ENCODE results near the gene ACTR1B.

The ACTR1B gene

DNA sequence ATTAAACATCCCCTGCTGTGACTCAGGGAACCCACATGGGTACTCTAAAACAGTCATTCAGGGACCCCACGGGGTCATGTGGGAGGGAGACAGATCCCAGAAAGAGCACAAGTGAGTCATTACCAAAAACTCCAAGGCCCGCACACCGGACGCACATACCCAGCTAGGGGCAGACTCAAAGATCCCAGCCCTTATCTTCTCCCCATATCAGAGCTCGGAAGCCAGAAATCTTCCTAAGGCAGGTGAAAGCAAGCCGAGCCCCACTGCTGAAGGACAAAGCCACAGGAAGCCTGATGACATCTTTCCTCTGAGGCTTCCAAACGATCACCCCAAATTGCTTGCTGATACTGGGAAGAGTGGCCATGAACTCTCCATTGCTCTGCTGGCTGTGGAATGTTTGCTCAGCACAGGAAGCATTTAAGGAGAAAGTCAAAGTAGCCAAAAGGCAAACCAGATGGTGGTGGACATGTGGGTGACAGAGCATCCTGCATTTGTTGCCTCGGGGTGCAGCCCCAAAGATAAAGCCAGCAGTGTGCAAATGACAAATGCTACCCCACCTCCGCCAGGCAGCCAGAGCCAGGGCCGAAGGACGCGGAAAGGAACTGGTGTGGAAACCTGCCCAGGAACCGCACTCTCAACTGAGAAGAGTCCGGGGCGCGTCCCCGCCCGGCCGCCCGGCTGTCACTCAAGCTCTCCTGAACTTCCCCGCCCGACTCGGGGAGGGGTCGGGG lies 784 bp downstream of the ACTR1B start:
- peak overlapping the region; percentile 77 for H3K4me3 ChIP-seq (ENCODE audit: low read depth, low read length)
- no peaks in the 10 kb centered on the region for H3K27me3 ChIP-seq (ENCODE audit: control insufficient read depth, insufficient read depth, low read length)
- peaks cover 15% of the 10 kb centered on the region for H3K36me3 ChIP-seq (ENCODE audit: control insufficient read depth, insufficient read depth, low read length)

DNA sequence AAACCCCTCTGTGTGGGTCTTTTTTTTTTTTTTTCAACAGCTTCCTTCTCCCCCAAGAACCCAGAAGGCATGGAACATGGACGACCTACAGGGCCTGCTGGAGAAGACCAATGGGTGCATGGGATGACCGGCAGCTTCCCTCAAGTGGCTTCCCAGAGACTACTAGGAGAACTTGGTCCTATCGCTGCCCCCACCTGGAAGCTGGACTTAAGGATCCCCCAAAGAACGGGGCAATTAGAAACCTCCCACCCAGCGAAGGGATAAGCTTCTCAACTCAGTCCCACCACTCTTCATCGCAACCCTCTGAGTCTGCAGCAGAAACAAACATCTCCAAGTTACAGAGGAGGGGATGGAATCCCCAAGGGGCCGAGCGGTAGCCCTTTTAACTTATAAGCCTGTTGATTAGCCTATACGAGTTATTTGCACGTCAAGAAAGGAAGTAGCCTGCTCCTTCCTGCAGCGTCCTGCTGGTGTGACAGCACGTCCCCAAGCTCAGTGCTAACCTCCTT lies 1.4 kb downstream of the ACTR1B start:
- Histone ChIP-seq H3K4me1 (ENCODE audit: control insufficient read depth, insufficient read depth, low read length) (peaks cover 5% of the 10 kb centered on the region), H3K27me3 (ENCODE audit: control insufficient read depth, insufficient read depth, low read length) (no peaks in the 10 kb centered on the region), H3K36me3 (ENCODE audit: control insufficient read depth, insufficient read depth, low read length) (peaks cover 18% of the 10 kb centered on the region), H3K4me3 (ENCODE audit: low read depth, low read length) (peak overlapping the region; percentile 77), H3K9me3 (ENCODE audit: control insufficient read depth, insufficient read depth, low read length) (no peaks in the 10 kb centered on the region), H3K9ac (ENCODE audit: low read depth, low read length) (peak overlapping the region; percentile 47)

More for the DNA sequence above, 784 bp downstream of the ACTR1B start:
- H3K9me3 ChIP-seq (ENCODE audit: control insufficient read depth, insufficient read depth, low read length), result no peaks in the 10 kb centered on the region
- peaks cover 5% of the 10 kb centered on the region for H3K4me1 ChIP-seq (ENCODE audit: control insufficient read depth, insufficient read depth, low read length)
- peak overlapping the region; percentile 62 for H3K9ac ChIP-seq (ENCODE audit: low read depth, low read length)

GRCh38 chr2:97661927-97662326 lies 1.9 kb downstream of the ACTR1B start:
- H3K36me3 ChIP-seq (ENCODE audit: control insufficient read depth, insufficient read depth, low read length), result peaks cover 20% of the 10 kb centered on the region
- peaks cover 5% of the 10 kb centered on the region for H3K4me1 ChIP-seq (ENCODE audit: control insufficient read depth, insufficient read depth, low read length)
- no peaks in the 10 kb centered on the region for H3K27me3 ChIP-seq (ENCODE audit: control insufficient read depth, insufficient read depth, low read length)
- H3K4me3 ChIP-seq (ENCODE audit: low read depth, low read length), result peak overlapping the region; percentile 77
- H3K9ac ChIP-seq (ENCODE audit: low read depth, low read length), result no peak overlapping the region
- no peaks in the 10 kb centered on the region for H3K9me3 ChIP-seq (ENCODE audit: control insufficient read depth, insufficient read depth, low read length)

- Histone ChIP-seq H3K4me1 (ENCODE audit: control insufficient read depth, insufficient read depth, low read length) (peaks cover 5% of the 10 kb centered on the region), H3K9me3 (ENCODE audit: control insufficient read depth, insufficient read depth, low read length) (no peaks in the 10 kb centered on the region), H3K36me3 (ENCODE audit: control insufficient read depth, insufficient read depth, low read length) (peaks cover 31% of the 10 kb centered on the region), H3K9ac (ENCODE audit: low read depth, low read length) (no peak overlapping the region), H3K4me3 (ENCODE audit: low read depth, low read length) (no peak overlapping the region), H3K27me3 (ENCODE audit: control insufficient read depth, insufficient read depth, low read length) (no peaks in the 10 kb centered on the region)
Measured at GRCh38 chr2:97660775-97661389, 3.0 kb downstream of the ACTR1B start.

- Histone ChIP-seq H3K4me3 (ENCODE audit: low read depth, low read length) (no peak overlapping the region), H3K27me3 (ENCODE audit: control insufficient read depth, insufficient read depth, low read length) (no peaks in the 10 kb centered on the region), H3K9me3 (ENCODE audit: control insufficient read depth, insufficient read depth, low read length) (no peaks in the 10 kb centered on the region), H3K9ac (ENCODE audit: low read depth, low read length) (no peak overlapping the region), H3K36me3 (ENCODE audit: control insufficient read depth, insufficient read depth, low read length) (peaks cover 31% of the 10 kb centered on the region), H3K4me1 (ENCODE audit: control insufficient read depth, insufficient read depth, low read length) (peaks cover 5% of the 10 kb centered on the region)
Measured at GRCh38 chr2:97660044-97660774, 3.6 kb downstream of the ACTR1B start.

- peaks cover 5% of the 10 kb centered on the region for H3K4me1 ChIP-seq (ENCODE audit: control insufficient read depth, insufficient read depth, low read length)
- H3K36me3 ChIP-seq (ENCODE audit: control insufficient read depth, insufficient read depth, low read length), result peaks cover 31% of the 10 kb centered on the region
- no peaks in the 10 kb centered on the region for H3K9me3 ChIP-seq (ENCODE audit: control insufficient read depth, insufficient read depth, low read length)
Measured at GRCh38 chr2:97659256-97660043, 4.4 kb downstream of the ACTR1B start.

DNA sequence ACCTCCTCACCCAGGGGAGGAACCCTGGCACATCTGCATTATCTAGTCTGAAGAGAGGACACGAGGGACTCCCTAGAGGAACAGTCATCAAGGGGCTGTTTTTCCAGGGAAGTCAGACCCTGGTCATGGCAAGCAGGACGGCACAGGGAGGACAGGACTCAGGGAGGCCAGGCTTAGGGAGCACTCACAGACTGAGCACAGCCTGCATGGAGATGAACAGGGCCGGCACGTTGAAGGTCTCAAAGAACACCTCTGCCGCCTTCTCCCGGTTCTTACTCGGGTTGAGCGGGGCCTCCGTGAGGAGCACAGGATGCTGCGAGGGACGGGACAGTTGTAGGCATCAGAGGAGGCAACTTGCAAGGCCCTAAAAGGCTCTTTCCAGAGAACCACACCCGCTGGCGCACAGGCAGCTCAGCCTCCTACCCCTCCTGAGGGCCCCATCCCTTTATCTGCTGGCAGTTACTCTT lies 5.1 kb downstream of the ACTR1B start:
- Histone ChIP-seq H3K9me3 (ENCODE audit: control insufficient read depth, insufficient read depth, low read length) (no peaks in the 10 kb centered on the region), H3K4me3 (ENCODE audit: low read depth, low read length) (no peak overlapping the region), H3K9ac (ENCODE audit: low read depth, low read length) (no peak overlapping the region), H3K27me3 (ENCODE audit: control insufficient read depth, insufficient read depth, low read length) (no peaks in the 10 kb centered on the region), H3K4me1 (ENCODE audit: control insufficient read depth, insufficient read depth, low read length) (peaks cover 5% of the 10 kb centered on the region), H3K36me3 (ENCODE audit: control insufficient read depth, insufficient read depth, low read length) (peaks cover 31% of the 10 kb centered on the region)

More at GRCh38 chr2:97659256-97660043, 4.4 kb downstream of the ACTR1B start:
- H3K4me3 ChIP-seq (ENCODE audit: low read depth, low read length), result no peak overlapping the region
- H3K27me3 ChIP-seq (ENCODE audit: control insufficient read depth, insufficient read depth, low read length), result no peaks in the 10 kb centered on the region
- no peak overlapping the region for H3K9ac ChIP-seq (ENCODE audit: low read depth, low read length)

DNA sequence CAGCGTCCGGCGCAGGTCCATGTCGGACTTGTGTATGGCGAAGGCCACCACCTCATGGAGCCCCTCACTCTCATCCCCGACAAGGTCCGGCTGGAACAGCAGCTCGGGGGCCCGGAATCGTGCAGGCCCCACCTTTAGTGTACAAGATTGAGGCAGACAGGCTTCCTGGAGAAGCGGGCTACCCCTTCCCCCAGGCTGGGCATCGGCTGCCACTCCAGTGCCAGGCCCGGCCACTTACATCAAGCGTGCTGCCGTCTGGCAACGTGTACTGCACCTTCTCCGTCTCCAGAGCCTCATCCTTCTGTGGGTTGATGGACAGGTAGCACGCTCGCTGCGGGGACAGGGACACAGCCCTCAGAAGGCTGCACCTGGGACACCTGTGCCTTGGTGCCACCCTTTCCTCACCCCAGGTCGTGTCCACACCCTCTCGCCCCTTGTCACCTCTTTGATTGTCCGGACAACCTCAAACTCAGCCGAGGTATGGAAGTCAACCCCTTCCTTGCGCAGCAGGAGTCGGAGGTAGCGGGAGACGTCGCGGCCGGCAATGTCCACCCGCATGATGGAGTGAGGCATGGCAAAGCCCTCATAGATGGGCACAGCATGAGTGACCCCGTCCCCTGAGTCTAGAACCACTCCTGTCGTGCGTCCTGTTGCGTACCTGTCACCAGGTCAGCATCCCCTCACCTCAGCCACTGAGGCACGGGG lies 5.7 kb downstream of the ACTR1B start:
- peaks cover 5% of the 10 kb centered on the region for H3K4me1 ChIP-seq (ENCODE audit: control insufficient read depth, insufficient read depth, low read length)
- peaks cover 31% of the 10 kb centered on the region for H3K36me3 ChIP-seq (ENCODE audit: control insufficient read depth, insufficient read depth, low read length)

DNA sequence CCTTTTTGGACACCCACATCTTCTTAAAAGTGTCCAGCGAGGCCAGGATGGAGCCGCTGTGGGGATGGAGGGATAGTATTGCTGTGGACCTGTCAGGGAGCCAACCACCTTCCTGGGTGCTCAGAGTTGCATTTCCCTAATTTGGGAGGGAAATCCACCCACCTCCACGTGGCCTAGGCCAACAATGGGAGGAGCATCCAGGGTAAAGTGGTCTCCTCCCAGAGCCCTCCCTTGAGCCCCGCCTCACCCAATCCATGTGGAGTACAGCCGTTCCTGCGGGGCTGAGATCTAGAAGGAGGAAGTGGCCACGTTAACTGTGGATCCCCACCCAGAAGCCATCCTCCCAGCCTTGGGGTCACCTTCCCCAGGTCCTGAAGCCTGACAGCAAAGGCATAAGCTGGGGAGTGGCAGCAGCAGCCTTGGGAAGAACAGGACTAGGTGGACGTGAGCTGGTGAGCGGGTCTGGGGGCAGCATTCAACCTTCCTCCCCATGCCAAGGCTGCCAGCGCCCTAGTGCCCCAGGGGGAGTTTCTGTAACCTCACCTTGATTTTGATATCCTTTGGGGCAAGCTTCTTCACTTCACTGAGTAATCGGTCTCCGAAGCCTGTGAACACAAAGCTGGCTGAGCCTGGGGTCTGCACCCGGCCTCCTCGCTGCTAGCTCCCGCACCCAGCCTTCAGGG lies 6.8 kb downstream of the ACTR1B start:
- peaks cover 31% of the 10 kb centered on the region for H3K36me3 ChIP-seq (ENCODE audit: control insufficient read depth, insufficient read depth, low read length)
- no peak overlapping the region for H3K4me3 ChIP-seq (ENCODE audit: low read depth, low read length)
- H3K4me1 ChIP-seq (ENCODE audit: control insufficient read depth, insufficient read depth, low read length), result peaks cover under 1% of the 10 kb centered on the region
- H3K9me3 ChIP-seq (ENCODE audit: control insufficient read depth, insufficient read depth, low read length), result no peaks in the 10 kb centered on the region
- no peaks in the 10 kb centered on the region for H3K27me3 ChIP-seq (ENCODE audit: control insufficient read depth, insufficient read depth, low read length)
- H3K9ac ChIP-seq (ENCODE audit: low read depth, low read length), result no peak overlapping the region

More for the DNA sequence above, 5.7 kb downstream of the ACTR1B start:
- Histone ChIP-seq H3K4me3 (ENCODE audit: low read depth, low read length) (no peak overlapping the region), H3K27me3 (ENCODE audit: control insufficient read depth, insufficient read depth, low read length) (no peaks in the 10 kb centered on the region), H3K9ac (ENCODE audit: low read depth, low read length) (no peak overlapping the region), H3K9me3 (ENCODE audit: control insufficient read depth, insufficient read depth, low read length) (no peaks in the 10 kb centered on the region)

DNA sequence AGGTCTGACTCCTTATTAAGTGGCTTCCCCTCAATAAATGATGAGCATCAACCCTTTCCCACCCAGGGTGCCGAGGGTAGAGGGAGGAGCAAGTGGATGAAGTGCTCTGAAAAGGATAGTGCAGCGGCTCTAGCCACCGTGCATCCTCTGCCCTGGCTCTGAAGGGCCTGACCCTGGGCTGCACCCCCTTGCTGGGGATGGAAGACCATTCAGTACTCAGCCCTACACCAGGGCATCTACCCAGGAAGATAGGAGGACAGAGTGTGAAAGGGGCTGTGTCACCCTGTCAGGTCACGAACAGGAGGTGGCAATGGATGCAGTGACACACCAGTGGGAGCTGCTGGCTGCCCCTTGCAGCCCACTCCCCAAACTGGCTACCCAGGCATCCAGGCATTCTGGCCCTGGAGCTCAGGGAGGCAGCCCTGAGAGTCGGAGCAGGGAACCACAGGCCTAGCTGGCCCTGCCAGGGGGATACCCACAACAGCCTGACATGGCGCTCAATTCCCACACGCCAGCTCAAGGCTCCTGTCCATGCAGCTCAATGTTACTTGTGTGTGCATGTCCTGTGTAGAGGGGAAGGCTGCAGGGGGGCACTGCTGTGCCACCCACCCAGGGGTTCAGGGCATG lies 7.6 kb downstream of the ACTR1B start:
- H3K27me3 ChIP-seq (ENCODE audit: control insufficient read depth, insufficient read depth, low read length), result no peaks in the 10 kb centered on the region
- no peaks in the 10 kb centered on the region for H3K4me1 ChIP-seq (ENCODE audit: control insufficient read depth, insufficient read depth, low read length)
- H3K9me3 ChIP-seq (ENCODE audit: control insufficient read depth, insufficient read depth, low read length), result no peaks in the 10 kb centered on the region
- H3K9ac ChIP-seq (ENCODE audit: low read depth, low read length), result no peak overlapping the region
- no peak overlapping the region for H3K4me3 ChIP-seq (ENCODE audit: low read depth, low read length)
- H3K36me3 ChIP-seq (ENCODE audit: control insufficient read depth, insufficient read depth, low read length), result peaks cover 31% of the 10 kb centered on the region

Measured in iPS-15b (cell line).